Kidney (tissue), 14 donors: ENCODE data around the gene CALHM2. TPM values are rescaled to one million over a fixed set of nuclear protein-coding genes. Genes with fewer than 3 reads are reported as not detected.

Experiments
- DNase-seq, 5 donors: peaks; one replicate each; pipeline ENCODE4 v3.0.0-alpha.2; 2013 to 2020
- FAIRE-seq: peaks from 2 replicates; lab custom pipeline; 2012; peaks lifted over from hg19 to GRCh38; lab: Jason Lieb, UNC
- H3K27ac ChIP-seq, 2 donors: one replicate each; pipeline ENCODE4 v1.7.0; 2013; ENCODE audit warnings: low read depth in 2 of 2, low read length in 2 of 2, inconsistent platforms in 1 of 2
- H3K27me3 ChIP-seq: one replicate; pipeline ENCODE4 v1.7.1; 2013; ENCODE audit warnings: low read length, inconsistent platforms; ENCODE audit not compliant: control insufficient read depth, insufficient read depth
- H3K36me3 ChIP-seq, 3 donors: one replicate each; pipeline versions ENCODE4 v1.7.0 to v1.7.1; 2013; ENCODE audit warnings: low read length in 3 of 3, control low read depth in 1 of 3, inconsistent platforms in 1 of 3; ENCODE audit not compliant: insufficient read depth in 3 of 3, control insufficient read depth in 2 of 3
- H3K4me1 ChIP-seq, 3 donors: one replicate each; pipeline versions ENCODE4 v1.7.0 to v1.7.1; 2013; ENCODE audit warnings: low read length in 3 of 3, inconsistent platforms in 1 of 3, low read depth in 1 of 3; ENCODE audit not compliant: control insufficient read depth in 2 of 3, insufficient read depth in 2 of 3
- H3K4me3 ChIP-seq, 3 donors: one replicate each; pipeline versions ENCODE4 v1.7.0 to v1.8.1; 2013; ENCODE audit warnings: low read length in 3 of 3, control low read depth in 1 of 3, inconsistent platforms in 1 of 3
- H3K9ac ChIP-seq, 3 donors: one replicate each; pipeline versions ENCODE4 v1.7.0 to v1.7.1; 2013; ENCODE audit warnings: low read length in 3 of 3, control low read depth in 1 of 3, inconsistent platforms in 1 of 3
- H3K9me3 ChIP-seq, 3 donors: one replicate each; pipeline versions ENCODE4 v1.7.0 to v1.7.1; 2013; ENCODE audit warnings: low read length in 3 of 3, control low read depth in 1 of 3, inconsistent platforms in 1 of 3; ENCODE audit not compliant: control insufficient read depth in 2 of 3, insufficient read depth in 1 of 3
- intact Hi-C: fragments of 100-400 bp; cut with DNase I; formaldehyde crosslinking; loops from one replicate; pipeline ENCODE4 v1.11.1; 2022
- polyA plus RNA-seq: library from polyadenylated mRNA; stranded (reverse); fragments of 350-450 nt; fragmentation: Illumina TruSeq; extraction: RNeasy Lipid Tissue Mini Kit (QIAGEN cat#74804); gene quantifications from one replicate; pipeline ENCODE4 v1.2.3, GENCODE V29; 2014; ENCODE audit warnings: low read depth, low replicate concordance; ENCODE audit not compliant: insufficient read depth
- total RNA-seq: library from RNA; stranded (reverse); fragmentation: NEBNext Ultra II Directional; extraction: Animal tissue kit (Norgen Biotek cat#: 25700); gene quantifications from one replicate; pipeline ENCODE4 v1.2.1, GENCODE V29; 2021
- TF ChIP-seq, protein P1 (sequence below): IDR thresholded peaks from 3 replicates; pipeline ENCODE4 v1.5.1; 2012; ENCODE audit warnings: mild to moderate bottlenecking, moderate library complexity, borderline replicate concordance; ENCODE audit not compliant: insufficient read depth; ENCODE audit errors: extremely low read depth
- donor health status: control.
- donor health status: control.
- donor health status: control.
- donor health status: control.
- donor health status: control.
- donor health status: DM: yes; HTN: yes; CAD: no.
- donor health status: Normal renal cell carcinoma (clear cell type).

CALHM2 gene
- total and polyA plus RNA-seq, 2 donors from 2014 or later, result 8.0 to 26.0 TPM

DNA sequence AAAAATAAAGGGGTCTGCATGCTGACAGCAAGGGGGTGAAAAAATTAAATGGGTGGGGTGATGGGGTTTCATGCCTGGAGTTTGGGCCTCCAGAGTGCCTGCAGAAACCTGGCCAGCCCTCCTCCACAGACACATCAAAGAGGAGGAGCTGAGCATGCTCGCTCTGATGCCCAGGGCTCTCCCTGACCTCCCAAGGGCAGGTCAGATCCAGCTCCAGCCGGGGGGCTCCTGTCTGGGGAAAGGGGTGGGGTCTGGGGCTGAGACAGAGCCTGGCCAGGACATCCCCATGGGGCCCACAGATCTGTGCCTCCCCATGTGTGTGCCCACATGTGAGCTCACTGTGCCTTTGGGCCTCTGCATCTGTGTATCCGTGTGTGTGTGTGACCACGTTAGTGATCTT, 7.4 kb upstream of the CALHM2 start:
- no peak for FAIRE-seq
- no peaks in the 10 kb centered on the region for H3K9me3 ChIP-seq
- intact Hi-C loops, result no loop called here
- H3K36me3 ChIP-seq, result no peaks in the 10 kb centered on the region
- H3K27me3 ChIP-seq, result no peaks in the 10 kb centered on the region
- no peak overlapping the region for H3K9ac ChIP-seq
- H3K27ac ChIP-seq, result no peak overlapping the region
- DNase-seq, result peak in 2 of 5 donors; percentile 8 to 26
- H3K4me3 ChIP-seq, result no peak overlapping the region
- TF ChIP-seq, protein P1, sequence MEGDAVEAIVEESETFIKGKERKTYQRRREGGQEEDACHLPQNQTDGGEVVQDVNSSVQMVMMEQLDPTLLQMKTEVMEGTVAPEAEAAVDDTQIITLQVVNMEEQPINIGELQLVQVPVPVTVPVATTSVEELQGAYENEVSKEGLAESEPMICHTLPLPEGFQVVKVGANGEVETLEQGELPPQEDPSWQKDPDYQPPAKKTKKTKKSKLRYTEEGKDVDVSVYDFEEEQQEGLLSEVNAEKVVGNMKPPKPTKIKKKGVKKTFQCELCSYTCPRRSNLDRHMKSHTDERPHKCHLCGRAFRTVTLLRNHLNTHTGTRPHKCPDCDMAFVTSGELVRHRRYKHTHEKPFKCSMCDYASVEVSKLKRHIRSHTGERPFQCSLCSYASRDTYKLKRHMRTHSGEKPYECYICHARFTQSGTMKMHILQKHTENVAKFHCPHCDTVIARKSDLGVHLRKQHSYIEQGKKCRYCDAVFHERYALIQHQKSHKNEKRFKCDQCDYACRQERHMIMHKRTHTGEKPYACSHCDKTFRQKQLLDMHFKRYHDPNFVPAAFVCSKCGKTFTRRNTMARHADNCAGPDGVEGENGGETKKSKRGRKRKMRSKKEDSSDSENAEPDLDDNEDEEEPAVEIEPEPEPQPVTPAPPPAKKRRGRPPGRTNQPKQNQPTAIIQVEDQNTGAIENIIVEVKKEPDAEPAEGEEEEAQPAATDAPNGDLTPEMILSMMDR, result no peak
- no peaks in the 10 kb centered on the region for H3K4me1 ChIP-seq

- Histone ChIP-seq H3K9ac (no peak within 1 kb of the TSS), H3K27me3 (no peaks in the 10 kb centered on the region), H3K4me1 (no peaks in the 10 kb centered on the region), H3K27ac (no peak within 1 kb of the TSS), H3K9me3 (no peaks in the 10 kb centered on the region), H3K36me3 (no peaks in the 10 kb centered on the region), H3K4me3 (no peak within 1 kb of the TSS)
- intact Hi-C loops, result no loop called here
- DNase-seq (peak in 4 of 5 donors; percentile 55 to 67 (median 58)), FAIRE-seq (no peak)
- TF ChIP-seq, protein P1, result no peak
Observed at GRCh38 chr10:103458720-103459119, 6.5 kb upstream of the CALHM2 start, which contains the start of gene CALHM1. TSS of gene CALHM1 (minus strand) at chr10:103458900. CDS start at chr10:103458751, 149 bp downstream.

DNA sequence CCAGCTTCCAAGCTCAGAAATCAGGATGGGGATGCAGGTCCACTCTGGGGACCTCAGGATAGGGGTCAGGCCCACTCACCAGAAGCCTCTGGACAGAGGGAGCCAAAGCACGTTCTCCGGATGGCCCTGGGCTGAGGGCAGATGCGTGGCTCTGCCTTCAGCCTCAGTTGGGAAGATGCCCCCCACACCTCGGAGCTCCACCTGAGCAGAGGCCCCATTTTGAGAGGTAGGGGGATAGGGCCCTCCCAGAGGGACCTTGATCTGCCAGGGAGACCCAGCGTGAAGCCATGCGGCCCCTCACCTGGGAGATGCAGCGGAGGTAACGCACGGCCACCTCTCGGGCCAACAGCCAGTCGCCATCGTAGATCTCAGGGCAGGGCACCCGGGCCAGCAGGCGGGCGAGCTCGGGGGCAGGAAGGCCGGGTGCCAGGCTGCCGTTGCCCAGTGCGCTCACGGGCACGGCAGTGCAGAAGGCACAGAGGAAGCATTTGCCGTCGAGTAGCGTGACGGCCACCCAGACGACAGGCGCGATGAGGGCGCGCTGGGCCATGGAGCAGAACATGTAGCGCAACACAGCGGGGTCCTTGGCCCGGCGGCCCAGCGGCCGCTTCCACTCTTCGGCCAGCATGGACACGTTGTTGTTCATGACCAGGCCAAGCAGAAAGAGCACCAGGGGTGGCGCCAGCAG, 5.9 kb upstream of the CALHM2 start:
- intact Hi-C loops, result no loop called here
- no peaks in the 10 kb centered on the region for H3K4me1 ChIP-seq
- DNase-seq, result no peak
- TF ChIP-seq, protein P1, result no peak
- FAIRE-seq, result no peak
- H3K4me3 ChIP-seq, result no peak overlapping the region
- H3K27me3 ChIP-seq, result no peaks in the 10 kb centered on the region
- no peaks in the 10 kb centered on the region for H3K9me3 ChIP-seq
- no peaks in the 10 kb centered on the region for H3K36me3 ChIP-seq
- no peak overlapping the region for H3K9ac ChIP-seq
- no peak overlapping the region for H3K27ac ChIP-seq
